OCI-LY7 (cell line): ENCODE measurements around the gene OR10W1. TPM values are rescaled to one million over a fixed set of nuclear protein-coding genes. Genes with fewer than 3 reads are reported as not detected.

Source experiments
- BruUV-seq: library from RNA; stranded (reverse); fragments of 400-500 nt; replicated peaks from 2 replicates; lab custom pipeline; 2021; lab: Mats Ljungman, UMichigan
- CTCF ChIA-PET: fragments of 300-600 bp; sonication (Branson Sonifier 250); formaldehyde crosslinking; loops from one replicate; lab custom pipeline; 2022; ENCODE audit warnings: antibody characterized with exemption; ENCODE audit not compliant: unreplicated experiment; lab: Charles Lee
- POLR2A ChIA-PET: fragments of 300-600 bp; sonication (Branson Sonifier 250); formaldehyde crosslinking; loops from one replicate; lab custom pipeline; 2022; ENCODE audit warnings: antibody characterized with exemption; lab: Charles Lee
- DNase-seq: peaks from one replicate; pipeline ENCODE4 v3.0.0-alpha.2; 2015; ENCODE audit warnings: low spot score
- H2AFZ ChIP-seq: fragments of 200-600 bp; sonication (generic), shearing (Covaris generic); 2 replicates; pipeline ENCODE4 v1.6.1; 2014; ENCODE audit warnings: mild to moderate bottlenecking, antibody characterized with exemption, low read length, moderate library complexity
- H3K27ac ChIP-seq: fragments of 200-600 bp; sonication (generic); 2 replicates; pipeline ENCODE4 v1.5.1; 2014; ENCODE audit warnings: mixed run types, low read depth, mild to moderate bottlenecking, moderate library complexity, low read length, inconsistent platforms; ENCODE audit not compliant: poor library complexity, severe bottlenecking
- H3K36me3 ChIP-seq: fragments of 200-600 bp; sonication (generic); 2 replicates; pipeline ENCODE4 v1.6.1; 2014; ENCODE audit warnings: mild to moderate bottlenecking, antibody characterized with exemption, low read length, moderate library complexity, mixed read lengths; ENCODE audit not compliant: insufficient read depth
- H3K4me1 ChIP-seq: fragments of 200-600 bp; sonication (generic); 2 replicates; pipeline ENCODE4 v1.5.1; 2014; ENCODE audit warnings: mild to moderate bottlenecking, low read length; ENCODE audit not compliant: insufficient read depth, poor library complexity, severe bottlenecking
- H3K4me2 ChIP-seq: fragments of 200-600 bp; sonication (generic); 2 replicates; pipeline ENCODE4 v1.6.1; 2014; ENCODE audit warnings: mild to moderate bottlenecking, low read length
- H3K4me3 ChIP-seq: fragments of 200-600 bp; sonication (generic); 2 replicates; pipeline ENCODE4 v1.5.1; 2014; ENCODE audit warnings: mild to moderate bottlenecking, low read depth, low read length; ENCODE audit not compliant: poor library complexity, severe bottlenecking
- H3K79me2 ChIP-seq: fragments of 200-600 bp; sonication (generic); 2 replicates; pipeline ENCODE4 v1.6.1; 2016; ENCODE audit warnings: low read depth, mild to moderate bottlenecking, low read length, moderate library complexity, mixed read lengths; ENCODE audit not compliant: insufficient read depth
- H3K9me2 ChIP-seq: fragments of 200-600 bp; sonication (generic); 2 replicates; pipeline ENCODE4 v1.6.1; 2016; ENCODE audit warnings: mild to moderate bottlenecking, low read length, mixed read lengths; ENCODE audit not compliant: insufficient read depth
- H3K9me3 ChIP-seq: fragments of 200-600 bp; sonication (generic); 2 replicates; pipeline ENCODE4 v1.6.1; 2014; ENCODE audit warnings: mild to moderate bottlenecking, mixed run types, low read length, mixed read lengths
- H4K20me1 ChIP-seq: fragments of 200-600 bp; sonication (generic); 2 replicates; pipeline ENCODE4 v1.6.1; 2014; ENCODE audit warnings: mild to moderate bottlenecking, antibody characterized with exemption, low read length, moderate library complexity, mixed read lengths; ENCODE audit not compliant: insufficient read depth
- CTCF ChIP-seq: fragments of 200-600 bp; sonication (generic); conservative IDR thresholded peaks from 2 replicates; pipeline ENCODE4 v1.5.1; 2014; ENCODE audit warnings: mild to moderate bottlenecking, antibody characterized with exemption, low read length, moderate library complexity, mixed read lengths
- EZH2phosphoT487 ChIP-seq: fragments of 200-600 bp; sonication (generic); IDR thresholded peaks from 2 replicates; pipeline ENCODE4 v1.6.1; 2018; ENCODE audit warnings: low read depth, borderline replicate concordance, mild to moderate bottlenecking, mixed run types, antibody characterized with exemption, low read length, moderate library complexity, mixed read lengths
- intact Hi-C: fragments of 100-400 bp; cut with micrococcal nuclease; formaldehyde crosslinking; loops from one replicate; pipeline ENCODE4 v1.10.0; 2022; ENCODE audit not compliant: unreplicated experiment
- total RNA-seq, 2 experiments: library from RNA; depleted of rRNA in 1 of 2; stranded (reverse); fragments of >200 nt in 1 of 2; shearing (Covaris generic) in 1 of 2; gene quantifications; 2 replicates each; pipeline ENCODE4 v1.2.3, GENCODE V29; 2014 to 2022

OR10W1 gene
- total RNA-seq, 2 experiments from 2014 or later: not detected

DNA sequence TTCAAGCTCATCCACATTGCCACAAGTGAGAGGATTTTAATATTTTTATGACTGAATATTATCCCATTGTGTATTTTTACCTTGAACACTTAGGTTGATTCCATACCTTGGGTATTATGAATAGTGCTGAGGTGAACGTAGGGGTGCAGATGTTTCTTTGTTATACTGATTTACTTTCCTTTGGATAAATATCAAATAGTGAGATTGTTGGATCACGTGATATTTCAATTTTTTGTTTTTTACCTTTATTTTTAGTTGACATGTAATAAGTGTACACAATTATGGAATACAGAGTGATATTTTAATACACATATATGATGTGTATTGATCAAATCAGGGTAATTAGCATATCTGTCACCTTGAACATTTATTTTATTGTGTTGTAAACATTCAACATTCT lies 8.1 kb downstream of the OR10W1 start:
- BruUV-seq: no TSS peak
- Histone ChIP-seq H3K4me3 (no peak overlapping the region), H3K4me2 (no peak overlapping the region), H4K20me1 (no peaks in the 10 kb centered on the region), H3K9me2 (no peaks in the 10 kb centered on the region), H2AFZ (no peak overlapping the region), H3K27ac (no peak overlapping the region), H3K9me3 (no peaks in the 10 kb centered on the region), H3K79me2 (no peaks in the 10 kb centered on the region), H3K36me3 (no peaks in the 10 kb centered on the region), H3K4me1 (no peaks in the 10 kb centered on the region)
- POLR2A ChIA-PET: interaction anchor here (0.6 kb wide), 1 partner anchor 499 kb away, joined by 5 read pairs; no protein-coding TSS in a partner anchor
- intact Hi-C loops: no loop called here
- DNase-seq: no peak
- TF ChIP-seq CTCF (no peak), EZH2phosphoT487 (no peak)
- CTCF ChIA-PET: no interaction called here

GRCh38 chr11:58254936-58255335 lies 13.1 kb downstream of the OR10W1 start:
- no peak for DNase-seq
- Histone ChIP-seq H3K4me3 (no peak overlapping the region), H3K9me2 (no peaks in the 10 kb centered on the region), H3K27ac (no peak overlapping the region), H3K4me2 (no peak overlapping the region), H2AFZ (no peak overlapping the region), H3K36me3 (no peaks in the 10 kb centered on the region), H3K79me2 (no peaks in the 10 kb centered on the region), H3K4me1 (no peaks in the 10 kb centered on the region), H4K20me1 (no peaks in the 10 kb centered on the region), H3K9me3 (no peaks in the 10 kb centered on the region)
- POLR2A ChIA-PET: no interaction called here
- CTCF ChIA-PET: no interaction called here
- intact Hi-C loops: no loop called here
- BruUV-seq: no TSS peak
- TF ChIP-seq EZH2phosphoT487: no peak
- no peak for TF ChIP-seq CTCF

DNA sequence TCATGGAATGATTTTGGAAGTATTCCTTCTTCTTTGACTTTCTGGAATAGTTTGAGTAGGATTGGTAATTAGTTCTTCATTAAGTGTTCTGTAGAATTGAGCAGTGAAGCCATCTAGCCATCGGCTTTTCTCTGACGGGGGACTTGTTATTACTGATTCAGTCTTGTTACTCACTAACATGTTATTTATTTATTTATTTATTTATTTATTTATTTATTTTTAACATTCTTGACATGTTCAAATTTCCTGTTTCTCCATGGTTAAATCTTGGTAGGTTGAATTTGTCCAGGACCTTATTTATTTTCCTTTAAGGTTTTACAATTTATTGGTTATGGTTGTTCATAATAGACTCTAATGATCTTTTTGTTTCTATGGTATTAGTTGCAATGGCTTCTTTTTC lies 24.1 kb downstream of the OR10W1 start:
- Histone ChIP-seq H3K27ac (no peak overlapping the region), H3K4me2 (no peak overlapping the region), H2AFZ (no peak overlapping the region), H3K4me3 (no peak overlapping the region), H3K36me3 (no peaks in the 10 kb centered on the region), H3K4me1 (no peaks in the 10 kb centered on the region), H3K9me2 (no peaks in the 10 kb centered on the region), H3K9me3 (no peaks in the 10 kb centered on the region), H3K79me2 (no peaks in the 10 kb centered on the region), H4K20me1 (no peaks in the 10 kb centered on the region)
- no peak for DNase-seq
- no peak for TF ChIP-seq EZH2phosphoT487
- TF ChIP-seq CTCF: no peak
- POLR2A ChIA-PET: interaction anchor here (0.6 kb wide), 1 partner anchor 189 kb away, joined by 3 read pairs; no protein-coding TSS in a partner anchor
- CTCF ChIA-PET: no interaction called here
- intact Hi-C loops: no loop called here
- BruUV-seq: no TSS peak
